A673 (cell line): Measurements from ENCODE around the gene ASTN2. TPM values are rescaled to one million over a fixed set of nuclear protein-coding genes. Genes with fewer than 3 reads are reported as not detected.

Source experiments
- BruUV-seq: library from RNA; stranded (reverse); fragments of 400-500 nt; replicated peaks from 2 replicates; lab custom pipeline; 2021; lab: Mats Ljungman, UMichigan
- CTCF ChIA-PET: fragments of 300-600 bp; sonication (Branson Sonifier 250); formaldehyde crosslinking; loops from one replicate; lab custom pipeline; 2022; ENCODE audit warnings: antibody characterized with exemption; lab: Charles Lee
- POLR2A ChIA-PET: fragments of 300-600 bp; sonication (Branson Sonifier 250); formaldehyde crosslinking; loops from one replicate; lab custom pipeline; 2022; ENCODE audit warnings: antibody characterized with exemption; ENCODE audit not compliant: low non-redundant PET; lab: Charles Lee
- DNase-seq: peaks from one replicate; pipeline ENCODE4 v3.0.0-alpha.2; 2015; ENCODE audit warnings: low spot score
- H3K27ac ChIP-seq: fragments of 200-600 bp; sonication (generic); 2 replicates; pipeline ENCODE4 v1.5.1; 2016; ENCODE audit warnings: mixed run types, low read depth, mild to moderate bottlenecking, mixed read lengths, antibody characterized with exemption, low read length; ENCODE audit not compliant: poor library complexity, severe bottlenecking
- H3K27me3 ChIP-seq: fragments of 200-600 bp; sonication (generic); replicated peaks from 2 replicates; pipeline ENCODE4 v1.6.1; 2017; ENCODE audit warnings: mixed run types, low read depth, mild to moderate bottlenecking, mixed read lengths, antibody characterized with exemption, low read length; ENCODE audit not compliant: insufficient read depth, poor library complexity
- H3K36me3 ChIP-seq: fragments of 200-600 bp; sonication (generic); 2 replicates; pipeline ENCODE4 v1.6.1; 2016; ENCODE audit warnings: mixed run types, mild to moderate bottlenecking, mixed read lengths, antibody characterized with exemption, low read length; ENCODE audit not compliant: insufficient read depth, poor library complexity, severe bottlenecking
- H3K4me1 ChIP-seq: fragments of 200-600 bp; sonication (generic); 2 replicates; pipeline ENCODE4 v1.6.1; 2017; ENCODE audit warnings: mixed run types, mild to moderate bottlenecking, mixed read lengths, antibody characterized with exemption, low read length; ENCODE audit not compliant: insufficient read depth, poor library complexity, severe bottlenecking
- H3K4me3 ChIP-seq: fragments of 200-600 bp; sonication (generic); 2 replicates; pipeline ENCODE4 v1.5.1; 2016; ENCODE audit warnings: low read depth, mixed run types, mild to moderate bottlenecking, mixed read lengths, low read length; ENCODE audit not compliant: poor library complexity, severe bottlenecking
- H3K9me3 ChIP-seq: fragments of 200-600 bp; sonication (generic); 2 replicates; pipeline ENCODE4 v1.6.1; 2016; ENCODE audit warnings: mixed run types, low read depth, mild to moderate bottlenecking, mixed read lengths, antibody characterized with exemption, low read length; ENCODE audit not compliant: poor library complexity, severe bottlenecking
- CTCF ChIP-seq: fragments of 300-800, 200-600 bp; sonication (generic); conservative IDR thresholded peaks from 2 replicates; pipeline ENCODE4 v1.5.1; 2017; ENCODE audit warnings: low read depth, mild to moderate bottlenecking, antibody characterized with exemption, low read length, moderate library complexity, mixed read lengths
- EZH2 ChIP-seq: fragments of 200-600 bp; sonication (generic); IDR thresholded peaks from 2 replicates; pipeline ENCODE4 v1.6.1; 2017; ENCODE audit warnings: borderline replicate concordance, low read depth, mild to moderate bottlenecking, mixed read lengths, antibody characterized with exemption, low read length; ENCODE audit not compliant: poor library complexity, severe bottlenecking
- intact Hi-C: fragments of 100-400 bp; cut with micrococcal nuclease; formaldehyde crosslinking; loops from one replicate; pipeline ENCODE4 v1.10.0; 2022; ENCODE audit not compliant: unreplicated experiment
- total RNA-seq: library from RNA; stranded (reverse); gene quantifications from 2 replicates; pipeline ENCODE4 v1.2.3, GENCODE V29; 2021

Gene ASTN2
- total RNA-seq, 1 experiment from 2014 or later, result 3.4 TPM

GRCh38 chr9:117122953-117123352 lies 291.9 kb downstream of the ASTN2 start:
- ChIA-PET POLR2A (no interaction called here), CTCF (no interaction called here)
- Histone ChIP-seq H3K27me3 (peaks cover 10% of the 10 kb centered on the region), H3K27ac (no peak overlapping the region), H3K4me3 (no peak overlapping the region), H3K4me1 (no peaks in the 10 kb centered on the region), H3K36me3 (no peaks in the 10 kb centered on the region), H3K9me3 (no peaks in the 10 kb centered on the region)
- TF ChIP-seq EZH2 (no peak), CTCF (no peak)
- no TSS peak for BruUV-seq
- intact Hi-C loops, result no loop called here
- DNase-seq, result no peak

GRCh38 chr9:117122102-117122501 lies 292.8 kb downstream of the ASTN2 start:
- Histone ChIP-seq H3K4me3 (no peak overlapping the region), H3K4me1 (no peaks in the 10 kb centered on the region), H3K9me3 (no peaks in the 10 kb centered on the region), H3K27ac (no peak overlapping the region), H3K27me3 (peaks cover 10% of the 10 kb centered on the region), H3K36me3 (no peaks in the 10 kb centered on the region)
- DNase-seq, result no peak
- BruUV-seq, result no TSS peak
- TF ChIP-seq EZH2 (no peak), CTCF (no peak)
- intact Hi-C loops, result no loop called here
- CTCF ChIA-PET, result no interaction called here
- POLR2A ChIA-PET, result no interaction called here

- no peaks in the 10 kb centered on the region for H3K36me3 ChIP-seq
- H3K4me1 ChIP-seq, result no peaks in the 10 kb centered on the region
- TF ChIP-seq EZH2 (no peak), CTCF (no peak)
- BruUV-seq, result no TSS peak
- no peak overlapping the region for H3K4me3 ChIP-seq
- DNase-seq, result no peak
- peaks cover 6% of the 10 kb centered on the region for H3K27me3 ChIP-seq
- no peak overlapping the region for H3K27ac ChIP-seq
- CTCF ChIA-PET, result no interaction called here
- no peaks in the 10 kb centered on the region for H3K9me3 ChIP-seq
- intact Hi-C loops, result no loop called here
- POLR2A ChIA-PET, result no interaction called here
These were observed 293.5 kb downstream of the ASTN2 start for GRCh38 chr9:117121316-117121715.
